GM18858 (cell line): Measurements from ENCODE around the gene RAB17.

Source experiments
- ATAC-seq: cut with Tn5 transposase; IDR thresholded peaks from one replicate; pipeline ENCODE4 v1.9.1; 2021; ENCODE audit not compliant: unreplicated experiment

Gene RAB17

DNA sequence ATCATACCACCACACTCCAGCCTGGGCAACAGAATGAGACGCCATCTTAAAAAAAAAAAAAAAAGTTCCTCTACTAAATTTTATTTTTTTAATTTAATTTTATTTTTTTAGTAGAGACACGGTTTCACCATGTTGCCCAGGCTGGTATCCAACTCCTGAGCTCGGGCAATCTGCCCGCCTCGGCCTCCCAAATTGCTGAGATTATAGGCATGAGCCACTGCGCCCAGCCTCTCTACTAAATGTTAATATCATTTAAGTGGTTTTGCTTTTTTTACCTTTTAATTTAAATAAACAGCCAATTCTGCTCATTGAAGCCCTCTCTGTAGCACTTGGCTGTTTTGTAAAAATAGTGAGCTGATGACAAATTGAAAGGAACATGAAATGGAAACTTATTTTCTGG lies 9.2 kb downstream of the RAB17 start:
- no peak for ATAC-seq

GRCh38 chr2:237577956-237578870 lies 12.3 kb downstream of the RAB17 start:
- no peak for ATAC-seq

DNA sequence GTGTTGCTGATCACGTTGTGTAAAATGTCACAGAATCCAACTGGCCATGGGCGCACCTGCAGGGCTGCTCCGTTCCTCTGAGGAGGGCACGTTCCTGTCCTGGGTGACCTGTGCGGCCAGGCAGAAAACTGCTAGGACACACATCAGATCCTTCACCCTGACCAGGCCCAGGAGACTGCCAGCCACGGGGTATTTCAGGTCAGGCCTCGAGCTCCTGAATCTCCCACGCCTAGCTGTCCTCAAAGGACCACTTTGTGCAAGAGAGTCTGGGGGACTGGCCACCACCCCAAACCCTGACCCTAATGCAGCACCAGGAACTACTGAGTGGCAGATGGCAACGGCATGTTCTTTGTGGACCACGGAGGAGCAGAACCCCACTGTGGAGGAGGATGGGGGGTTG lies 13.1 kb downstream of the RAB17 start:
- ATAC-seq, result no peak

GRCh38 chr2:237576974-237577373 lies 13.6 kb downstream of the RAB17 start:
- ATAC-seq, result no peak

DNA sequence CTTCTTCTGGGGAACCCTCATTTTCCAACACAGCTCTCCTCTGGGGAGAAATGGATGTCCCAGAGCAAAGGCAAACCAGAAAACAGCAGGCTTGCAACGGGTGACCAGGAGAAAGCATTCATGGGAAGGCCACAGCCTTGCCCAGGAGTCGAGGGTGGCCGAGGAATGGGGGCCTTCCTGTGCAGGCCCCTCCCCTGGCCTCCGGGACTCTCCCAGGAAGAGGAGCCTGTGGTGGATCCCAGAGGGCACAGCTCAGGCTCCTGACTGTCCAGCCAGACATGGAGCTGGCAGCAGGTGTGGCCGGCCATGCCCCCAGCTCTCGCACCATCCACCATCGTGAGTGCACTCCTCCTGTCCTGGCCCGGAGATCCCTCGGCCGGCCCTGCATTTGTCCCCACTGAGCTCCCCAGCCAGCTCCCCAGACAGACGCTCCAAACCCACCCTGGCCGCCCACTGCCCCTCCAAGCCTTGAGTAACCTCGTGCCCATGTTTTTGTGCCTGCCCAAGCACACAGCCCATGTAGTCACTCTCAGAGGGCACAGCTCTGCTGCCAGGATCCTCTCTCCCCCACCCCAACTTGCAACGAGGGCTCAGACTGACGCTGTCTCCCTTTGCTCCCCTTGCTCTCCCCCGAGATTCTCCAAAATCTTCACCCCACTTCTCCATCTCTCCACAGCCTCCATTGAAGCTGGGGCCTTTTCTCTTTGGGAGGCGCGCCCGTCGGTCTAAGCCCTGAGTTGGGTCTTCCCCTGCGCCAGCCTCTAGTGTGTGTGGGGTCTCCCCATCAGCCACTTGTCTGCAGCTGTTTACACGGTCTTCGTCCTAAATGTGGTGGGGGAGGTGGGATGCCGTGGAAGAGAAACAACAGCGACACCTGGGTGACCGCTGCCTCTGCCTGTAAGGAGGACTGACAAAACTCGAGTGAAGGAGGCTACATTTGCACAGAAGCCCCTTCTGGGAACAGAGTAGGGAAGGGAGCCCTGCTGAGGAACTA lies 14.4 kb downstream of the RAB17 start:
- ATAC-seq, result no peak

- no peak for ATAC-seq
Observed at GRCh38 chr2:237574894-237575868, 15.4 kb downstream of the RAB17 start.

- no peak for ATAC-seq
Observed at GRCh38 chr2:237574467-237574866, 16.1 kb downstream of the RAB17 start.

- ATAC-seq, result no peak
Observed at GRCh38 chr2:237573721-237574415, 16.7 kb downstream of the RAB17 start.

DNA sequence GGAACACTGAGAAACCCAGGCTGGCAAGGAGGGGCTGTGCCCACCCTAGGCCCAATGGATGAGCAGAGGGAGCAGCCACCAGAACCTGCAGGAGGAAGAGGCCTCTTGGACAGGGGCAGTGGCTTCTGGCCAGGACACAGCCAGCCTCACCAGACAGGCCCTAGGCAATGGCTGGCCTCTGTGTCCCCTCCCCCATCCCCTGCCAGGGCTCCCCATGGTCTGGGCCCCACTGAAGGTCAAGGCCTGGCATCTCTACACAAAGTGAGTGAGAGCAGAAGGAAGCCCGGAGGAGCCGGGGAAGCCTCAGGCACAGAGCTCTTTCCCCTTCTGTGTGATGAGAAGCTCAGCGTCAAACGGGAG lies 17.8 kb downstream of the RAB17 start:
- ATAC-seq, result no peak

- ATAC-seq, result peak; percentile 60
Observed at GRCh38 chr2:237572021-237572741, 18.4 kb downstream of the RAB17 start.

- no peak for ATAC-seq
Observed at GRCh38 chr2:237571551-237571950, 19.0 kb downstream of the RAB17 start.

- ATAC-seq, result no peak
Observed at GRCh38 chr2:237570776-237571335, 19.7 kb downstream of the RAB17 start.

- no peak for ATAC-seq
Observed at GRCh38 chr2:237569896-237570295, 20.6 kb downstream of the RAB17 start.

GRCh38 chr2:237569041-237569440 lies 21.5 kb downstream of the RAB17 start:
- ATAC-seq, result no peak

DNA sequence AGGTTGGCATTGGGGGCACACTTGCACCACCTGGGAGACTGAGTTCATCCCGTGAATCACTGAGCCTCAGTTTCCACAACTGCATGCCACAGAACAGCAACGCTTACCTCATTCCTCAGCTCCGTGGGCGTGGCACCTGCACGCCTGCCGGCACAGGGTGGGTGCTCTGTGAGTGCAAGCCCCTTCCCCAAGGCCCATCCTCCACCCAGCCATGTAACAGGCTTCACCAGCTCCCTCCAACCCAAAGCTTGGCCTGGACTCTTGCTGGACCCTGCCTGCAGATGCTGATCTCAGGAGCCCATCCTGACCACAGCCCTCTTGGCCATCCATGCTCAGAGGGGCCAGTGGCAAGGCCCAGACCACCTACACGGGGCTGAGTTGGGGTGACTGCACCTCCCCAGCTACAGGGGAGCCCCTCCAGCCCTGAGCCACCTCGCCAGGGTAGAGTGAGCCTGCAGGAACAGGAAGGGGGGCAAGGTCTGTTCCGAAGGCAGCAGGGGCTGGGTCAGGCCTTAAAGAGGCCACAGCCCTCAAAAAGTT lies 22.3 kb downstream of the RAB17 start:
- ATAC-seq, result no peak

DNA sequence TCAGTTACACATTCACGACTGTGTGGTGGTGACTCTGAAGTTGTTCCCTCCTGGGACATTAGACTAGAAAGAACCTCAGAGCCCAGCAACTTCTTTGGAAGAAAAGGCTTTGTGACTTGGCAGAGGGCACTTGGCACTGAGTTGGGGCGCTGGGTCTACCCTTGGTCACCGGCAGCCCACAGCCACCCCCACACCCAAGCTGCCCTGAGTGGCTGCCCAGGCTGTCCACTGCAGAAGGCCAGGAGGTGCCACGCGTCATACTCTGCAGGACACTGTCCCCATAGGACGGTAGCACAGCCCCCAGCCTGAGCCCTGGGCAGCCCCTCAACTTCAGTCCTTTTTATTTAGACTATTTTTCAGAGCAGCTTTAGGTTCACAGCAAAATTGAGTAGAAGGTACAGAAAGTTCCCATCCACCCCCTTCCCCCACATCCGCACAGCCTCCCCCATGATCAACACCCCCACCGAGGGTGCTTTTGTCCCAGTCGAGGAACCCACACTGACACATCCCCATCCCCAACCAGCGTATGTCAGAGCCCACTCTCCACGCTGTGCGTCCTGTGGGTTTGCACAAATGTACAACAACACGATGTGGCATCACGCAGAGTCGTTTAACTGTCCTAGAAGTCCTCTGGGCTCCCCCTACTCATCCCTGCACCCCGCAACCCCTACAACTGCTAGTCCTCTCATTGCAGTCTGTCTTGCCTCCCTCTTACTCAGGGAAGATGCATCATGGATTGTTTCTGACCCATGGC lies 23.1 kb downstream of the RAB17 start:
- no peak for ATAC-seq

- ATAC-seq, result no peak
Observed at GRCh38 chr2:237566401-237567235, 23.9 kb downstream of the RAB17 start, which contains the start of gene PRLH. Gene PRLH (plus strand): TSS chr2:237566574. CDS start chr2:237566574, 0 bp downstream.
